Transverse colon (tissue), 4 donors: Measurements from ENCODE around the gene FAM9B.

Experiments
- EP300 ChIP-seq: sonication (generic); formaldehyde crosslinking; IDR thresholded peaks from one replicate; pipeline ENCODE4 v1.6.1; 2017; ENCODE audit warnings: antibody characterized with exemption, low read depth
- POLR2AphosphoS5 ChIP-seq, 3 donors: sonication (generic); formaldehyde crosslinking; IDR thresholded peaks; one replicate each; pipeline ENCODE4 v1.6.1; 2016; ENCODE audit warnings: antibody characterized with exemption in 3 of 3
- TF ChIP-seq, protein P1 (sequence below), 5 experiments: fragments of 200-600 bp in 3 of 5; fragments of 450-650 bp in 2 of 5; sonication (generic) in 3 of 5; IDR thresholded peaks; 1 replicate in 2 of 5; 2 replicates in 3 of 5; pipeline ENCODE4 v1.5.1; 2016 to 2017; ENCODE audit warnings: antibody characterized with exemption in 5 of 5, inconsistent platforms in 3 of 5, mild to moderate bottlenecking in 2 of 5, moderate library complexity in 1 of 5

DNA sequence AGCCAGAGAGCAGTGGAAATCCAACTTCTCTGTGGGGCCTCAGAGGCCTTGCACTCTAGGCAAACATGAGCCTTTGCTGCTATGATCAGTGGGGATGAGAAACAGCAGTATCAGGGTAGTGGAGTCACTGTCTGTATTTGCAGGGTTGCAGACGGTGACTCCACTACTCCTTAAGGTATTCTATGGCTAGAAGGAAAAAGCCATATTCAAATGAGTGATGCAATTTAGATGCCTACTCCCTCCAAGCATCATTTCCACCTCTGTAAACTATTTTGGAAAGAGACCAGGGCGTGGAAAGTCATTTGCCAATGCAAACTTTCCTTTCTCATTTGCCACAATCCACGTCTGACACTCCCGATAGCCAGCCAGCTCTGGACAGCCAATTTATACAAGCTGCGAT, 35.6 kb upstream of the FAM9B start:
- TF ChIP-seq, protein P1, sequence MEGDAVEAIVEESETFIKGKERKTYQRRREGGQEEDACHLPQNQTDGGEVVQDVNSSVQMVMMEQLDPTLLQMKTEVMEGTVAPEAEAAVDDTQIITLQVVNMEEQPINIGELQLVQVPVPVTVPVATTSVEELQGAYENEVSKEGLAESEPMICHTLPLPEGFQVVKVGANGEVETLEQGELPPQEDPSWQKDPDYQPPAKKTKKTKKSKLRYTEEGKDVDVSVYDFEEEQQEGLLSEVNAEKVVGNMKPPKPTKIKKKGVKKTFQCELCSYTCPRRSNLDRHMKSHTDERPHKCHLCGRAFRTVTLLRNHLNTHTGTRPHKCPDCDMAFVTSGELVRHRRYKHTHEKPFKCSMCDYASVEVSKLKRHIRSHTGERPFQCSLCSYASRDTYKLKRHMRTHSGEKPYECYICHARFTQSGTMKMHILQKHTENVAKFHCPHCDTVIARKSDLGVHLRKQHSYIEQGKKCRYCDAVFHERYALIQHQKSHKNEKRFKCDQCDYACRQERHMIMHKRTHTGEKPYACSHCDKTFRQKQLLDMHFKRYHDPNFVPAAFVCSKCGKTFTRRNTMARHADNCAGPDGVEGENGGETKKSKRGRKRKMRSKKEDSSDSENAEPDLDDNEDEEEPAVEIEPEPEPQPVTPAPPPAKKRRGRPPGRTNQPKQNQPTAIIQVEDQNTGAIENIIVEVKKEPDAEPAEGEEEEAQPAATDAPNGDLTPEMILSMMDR (IDR thresholded peaks at IDR 0.05) = no peak
- TF ChIP-seq POLR2AphosphoS5 (IDR thresholded peaks at IDR 0.05) (no peak), EP300 (no peak)
